SU-DHL-6 (cell line): ENCODE measurements around the gene SLC38A3.

Experiments used
- H2AFZ ChIP-seq: fragments of 200-600 bp; sonication (generic); 2 replicates; pipeline ENCODE4 v1.6.1; 2014; ENCODE audit warnings: low read depth, mild to moderate bottlenecking, moderate library complexity, mixed read lengths, antibody characterized with exemption, low read length; ENCODE audit not compliant: severe bottlenecking
- H3F3A ChIP-seq: fragments of 200-600 bp; shearing (Covaris generic); 2 replicates; pipeline ENCODE4 v1.6.0; 2016; ENCODE audit warnings: antibody characterized with exemption, mild to moderate bottlenecking; ENCODE audit not compliant: insufficient read depth
- H3K27ac ChIP-seq: fragments of 200-600 bp; sonication (generic); 2 replicates; pipeline ENCODE4 v1.5.1; 2016; ENCODE audit warnings: low read depth, mild to moderate bottlenecking, low read length, moderate library complexity, mixed read lengths
- H3K27me3 ChIP-seq: fragments of 200-600 bp; sonication (generic), shearing (Covaris generic); 2 replicates; pipeline ENCODE4 v1.6.0; 2014; ENCODE audit warnings: mild to moderate bottlenecking, low read length
- H3K36me3 ChIP-seq: fragments of 200-600 bp; sonication (generic); 2 replicates; pipeline ENCODE4 v1.6.1; 2014; ENCODE audit warnings: mild to moderate bottlenecking, low read length, mixed read lengths
- H3K4me2 ChIP-seq: fragments of 300-600, 200-600 bp; shearing (Covaris generic), sonication (generic); 2 replicates; pipeline ENCODE4 v1.6.0; 2014; ENCODE audit warnings: low read length, low read depth, mild to moderate bottlenecking; ENCODE audit not compliant: poor library complexity, severe bottlenecking
- H3K4me3 ChIP-seq: fragments of 200-600 bp; sonication (generic); 2 replicates; pipeline ENCODE4 v1.5.1; 2014; ENCODE audit warnings: antibody characterized with exemption, low read length, mild to moderate bottlenecking, mixed read lengths; ENCODE audit not compliant: insufficient read depth, poor library complexity, severe bottlenecking
- H3K79me2 ChIP-seq: fragments of 200-600 bp; sonication (generic); 2 replicates; pipeline ENCODE4 v1.6.1; 2014; ENCODE audit warnings: mild to moderate bottlenecking, low read length, moderate library complexity; ENCODE audit not compliant: insufficient read depth
- H3K9ac ChIP-seq: fragments of 200-600 bp; sonication (generic); 2 replicates; pipeline ENCODE4 v1.7.0; 2014; ENCODE audit warnings: mild to moderate bottlenecking, low read length
- H3K9me2 ChIP-seq: fragments of 200-600 bp; sonication (generic); replicated peaks from 2 replicates; pipeline ENCODE4 v1.6.1; 2014; ENCODE audit warnings: low read length; ENCODE audit not compliant: insufficient read depth
- H3K9me3 ChIP-seq: fragments of 200-600 bp; sonication (generic); 2 replicates; pipeline ENCODE4 v1.6.1; 2014; ENCODE audit warnings: low read length, mixed read lengths; ENCODE audit not compliant: insufficient read depth
- H4K20me1 ChIP-seq: fragments of 200-600 bp; sonication (generic); 2 replicates; pipeline ENCODE4 v1.6.1; 2014; ENCODE audit warnings: low read depth, mild to moderate bottlenecking, antibody characterized with exemption, low read length, moderate library complexity, mixed read lengths
- EZH2phosphoT487 ChIP-seq: fragments of 200-600 bp; sonication (generic), shearing (Covaris generic); conservative IDR thresholded peaks from 2 replicates; pipeline ENCODE4 v1.6.1; 2018; ENCODE audit warnings: mild to moderate bottlenecking, antibody characterized with exemption, low read length, moderate library complexity, mixed read lengths
- TF ChIP-seq, protein P1 (sequence below): fragments of 200-600 bp; sonication (generic); IDR thresholded peaks from one replicate; pipeline ENCODE4 v1.5.1; 2017; ENCODE audit warnings: antibody characterized with exemption, mild to moderate bottlenecking, low read length, moderate library complexity; ENCODE audit not compliant: insufficient read depth, poor library complexity, severe bottlenecking

The SLC38A3 gene

DNA sequence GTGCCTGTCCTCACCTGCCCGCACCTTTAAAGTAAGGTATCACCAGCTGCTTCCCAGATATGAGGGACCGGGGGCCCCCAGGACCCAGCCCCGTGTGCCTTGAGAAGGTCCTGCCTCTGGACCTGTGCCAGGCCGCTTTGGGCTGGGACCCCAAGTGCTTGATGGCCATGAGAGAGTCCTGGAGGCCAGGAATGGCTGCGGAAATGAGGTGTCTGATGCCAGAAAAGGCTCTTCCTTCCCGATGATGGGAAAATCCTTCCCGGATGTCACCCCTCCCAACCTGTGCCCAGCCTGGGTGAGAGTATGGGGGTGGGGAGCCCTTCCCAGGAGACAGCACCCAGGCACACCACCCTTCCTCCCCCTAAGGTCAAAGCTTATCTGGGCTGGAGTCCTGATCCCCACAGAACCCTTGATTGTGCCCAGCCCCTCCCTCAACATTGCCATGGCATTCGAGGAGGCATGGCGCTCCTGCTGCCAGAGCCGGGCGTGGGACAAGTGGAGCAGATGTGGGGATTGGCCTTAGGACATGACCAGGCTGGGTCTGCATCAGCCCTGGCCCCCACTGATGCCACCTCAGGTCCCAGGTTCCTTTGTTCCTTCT lies 35.7 kb upstream of the SLC38A3 start:
- Histone ChIP-seq H3K9me2 (no peaks in the 10 kb centered on the region), H3K4me3 (no peak overlapping the region), H3K27ac (no peak overlapping the region), H3K36me3 (no peaks in the 10 kb centered on the region), H3K9me3 (no peaks in the 10 kb centered on the region), H3K27me3 (no peaks in the 10 kb centered on the region), H3K9ac (no peak overlapping the region), H3K79me2 (no peaks in the 10 kb centered on the region), H3F3A (no peaks in the 10 kb centered on the region), H4K20me1 (no peaks in the 10 kb centered on the region), H2AFZ (no peak overlapping the region), H3K4me2 (no peak overlapping the region)
- TF ChIP-seq, protein P1, sequence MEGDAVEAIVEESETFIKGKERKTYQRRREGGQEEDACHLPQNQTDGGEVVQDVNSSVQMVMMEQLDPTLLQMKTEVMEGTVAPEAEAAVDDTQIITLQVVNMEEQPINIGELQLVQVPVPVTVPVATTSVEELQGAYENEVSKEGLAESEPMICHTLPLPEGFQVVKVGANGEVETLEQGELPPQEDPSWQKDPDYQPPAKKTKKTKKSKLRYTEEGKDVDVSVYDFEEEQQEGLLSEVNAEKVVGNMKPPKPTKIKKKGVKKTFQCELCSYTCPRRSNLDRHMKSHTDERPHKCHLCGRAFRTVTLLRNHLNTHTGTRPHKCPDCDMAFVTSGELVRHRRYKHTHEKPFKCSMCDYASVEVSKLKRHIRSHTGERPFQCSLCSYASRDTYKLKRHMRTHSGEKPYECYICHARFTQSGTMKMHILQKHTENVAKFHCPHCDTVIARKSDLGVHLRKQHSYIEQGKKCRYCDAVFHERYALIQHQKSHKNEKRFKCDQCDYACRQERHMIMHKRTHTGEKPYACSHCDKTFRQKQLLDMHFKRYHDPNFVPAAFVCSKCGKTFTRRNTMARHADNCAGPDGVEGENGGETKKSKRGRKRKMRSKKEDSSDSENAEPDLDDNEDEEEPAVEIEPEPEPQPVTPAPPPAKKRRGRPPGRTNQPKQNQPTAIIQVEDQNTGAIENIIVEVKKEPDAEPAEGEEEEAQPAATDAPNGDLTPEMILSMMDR, result no peak
- no peak for TF ChIP-seq EZH2phosphoT487

DNA sequence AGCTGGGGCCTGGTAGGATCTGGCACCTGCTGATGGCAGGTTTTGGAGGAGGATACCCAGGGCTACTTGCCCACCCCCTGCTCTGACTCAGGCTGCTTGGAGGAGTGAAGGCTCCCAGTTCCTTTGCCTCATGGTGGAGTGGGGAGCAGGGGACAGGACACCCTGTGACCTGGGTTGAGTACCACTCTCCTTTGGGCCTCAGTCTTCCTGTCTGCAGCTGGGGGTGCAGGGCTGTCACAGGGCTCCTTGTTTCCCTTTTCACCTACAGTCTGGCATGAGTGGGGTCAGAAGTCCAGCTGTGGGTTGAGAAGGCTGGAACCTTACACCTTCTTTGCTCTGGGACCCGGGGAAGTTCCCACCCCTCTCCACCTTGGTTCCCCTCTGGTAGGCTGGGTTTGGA lies 35.2 kb upstream of the SLC38A3 start:
- Histone ChIP-seq H3K4me2 (no peak overlapping the region), H3K4me3 (no peak overlapping the region), H2AFZ (no peak overlapping the region), H3K27ac (no peak overlapping the region), H3K9me2 (no peaks in the 10 kb centered on the region), H4K20me1 (no peaks in the 10 kb centered on the region), H3F3A (no peaks in the 10 kb centered on the region), H3K36me3 (no peaks in the 10 kb centered on the region), H3K79me2 (no peaks in the 10 kb centered on the region), H3K27me3 (no peaks in the 10 kb centered on the region), H3K9me3 (no peaks in the 10 kb centered on the region), H3K9ac (no peak overlapping the region)
- TF ChIP-seq, protein P1, result no peak
- TF ChIP-seq EZH2phosphoT487, result no peak

DNA sequence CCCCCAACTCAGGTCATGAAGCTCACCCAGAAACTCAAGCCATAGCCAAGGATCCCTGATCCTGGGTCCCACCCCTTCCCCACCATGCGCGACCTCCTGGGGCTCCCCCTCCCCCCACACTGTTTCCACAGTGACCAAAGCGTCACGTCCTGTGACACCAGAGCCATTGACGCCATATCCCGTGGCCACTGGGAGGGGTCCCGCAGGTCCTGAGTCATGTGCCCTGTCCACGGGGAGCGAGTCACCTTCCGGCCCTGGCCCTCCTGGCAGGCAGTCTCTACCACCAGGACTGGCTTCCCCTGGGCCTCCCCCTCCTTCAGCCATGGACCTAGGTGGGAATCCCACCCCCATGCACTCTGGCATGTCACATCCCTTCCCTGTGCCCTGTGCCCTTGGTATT lies 34.4 kb upstream of the SLC38A3 start:
- TF ChIP-seq EZH2phosphoT487, result no peak
- TF ChIP-seq, protein P1, result no peak

More for the DNA sequence above, 34.4 kb upstream of the SLC38A3 start:
- Histone ChIP-seq H3K9ac (no peak overlapping the region), H3K4me2 (no peak overlapping the region), H3K9me2 (no peaks in the 10 kb centered on the region), H3K27ac (no peak overlapping the region), H3K79me2 (no peaks in the 10 kb centered on the region), H3K36me3 (no peaks in the 10 kb centered on the region), H3K27me3 (no peaks in the 10 kb centered on the region), H3K4me3 (no peak overlapping the region), H3K9me3 (no peaks in the 10 kb centered on the region), H4K20me1 (no peaks in the 10 kb centered on the region), H3F3A (no peaks in the 10 kb centered on the region), H2AFZ (no peak overlapping the region)
